ENCODE data around the gene REL. TPM values are rescaled to one million over a fixed set of nuclear protein-coding genes. Genes with fewer than 3 reads are reported as not detected.

The REL gene
- total and polyA plus RNA-seq, 7 donors, result 1.2 to 14.7 (median 11.0) TPM

GRCh38 chr2:60964651-60965498, 83.5 kb downstream of the REL start:
- intact Hi-C loops (cut with DNase I), result no loop called here
- Histone ChIP-seq H3K4me3 (no peak overlapping the region), H3K4me1 (no peaks in the 10 kb centered on the region), H3K36me3 (no peaks in the 10 kb centered on the region), H3K27ac (no peak overlapping the region), H3K27me3 (no peaks in the 10 kb centered on the region), H3K9me3 (no peaks in the 10 kb centered on the region)
- 75 to 85% methylated on average over 7 of the region's 7 CpGs for WGBS, 2 donors
- TF ChIP-seq POLR2AphosphoS5 (IDR thresholded peaks at IDR 0.05) (no peak), CTCF (IDR thresholded peaks at IDR 0.05) (no peak), POLR2A (IDR thresholded peaks at IDR 0.05) (no peak), EP300 (IDR thresholded peaks at IDR 0.05) (no peak)
- DNase-seq, result no peak

- TF ChIP-seq POLR2AphosphoS5 (IDR thresholded peaks at IDR 0.05), result no peak
- no peak for TF ChIP-seq POLR2A (IDR thresholded peaks at IDR 0.05)
- no peak for TF ChIP-seq CTCF (IDR thresholded peaks at IDR 0.05)
- TF ChIP-seq EP300 (IDR thresholded peaks at IDR 0.05), result no peak
- H3K36me3 ChIP-seq, result no peaks in the 10 kb centered on the region
- no peaks in the 10 kb centered on the region for H3K4me1 ChIP-seq
- no peak overlapping the region for H3K27ac ChIP-seq
- H3K4me3 ChIP-seq, result no peak overlapping the region
- DNase-seq, result no peak
- no peaks in the 10 kb centered on the region for H3K9me3 ChIP-seq
- intact Hi-C loops (cut with DNase I), result no loop called here
- no peaks in the 10 kb centered on the region for H3K27me3 ChIP-seq
These were observed 84.1 kb downstream of the REL start for GRCh38 chr2:60965499-60965785.

- no peak overlapping the region for H3K4me3 ChIP-seq
- H3K36me3 ChIP-seq, result no peaks in the 10 kb centered on the region
- H3K27ac ChIP-seq, result no peak overlapping the region
- no peaks in the 10 kb centered on the region for H3K9me3 ChIP-seq
- no peaks in the 10 kb centered on the region for H3K27me3 ChIP-seq
- WGBS, 2 donors, result 44 to 81% methylated on average over 1 of the region's 1 CpG
- intact Hi-C loops (cut with DNase I), result no loop called here
- TF ChIP-seq EP300 (IDR thresholded peaks at IDR 0.05) (no peak), POLR2AphosphoS5 (IDR thresholded peaks at IDR 0.05) (no peak), CTCF (IDR thresholded peaks at IDR 0.05) (no peak), POLR2A (IDR thresholded peaks at IDR 0.05) (no peak)
- no peaks in the 10 kb centered on the region for H3K4me1 ChIP-seq
- no peak for DNase-seq
These were observed 85.4 kb downstream of the REL start for GRCh38 chr2:60966507-60967405.

- no peak for TF ChIP-seq POLR2AphosphoS5 (IDR thresholded peaks at IDR 0.05)
- no peak for TF ChIP-seq CTCF (IDR thresholded peaks at IDR 0.05)
- TF ChIP-seq EP300 (IDR thresholded peaks at IDR 0.05), result no peak
- TF ChIP-seq POLR2A (IDR thresholded peaks at IDR 0.05), result no peak
- no peak for DNase-seq
- no peak overlapping the region for H3K27ac ChIP-seq
- no peaks in the 10 kb centered on the region for H3K4me1 ChIP-seq
- H3K27me3 ChIP-seq, result no peaks in the 10 kb centered on the region
- intact Hi-C loops (cut with DNase I), result no loop called here
- 96 to 97% methylated on average over 32 of the region's 32 CpGs for WGBS, 2 donors
- H3K9me3 ChIP-seq, result no peaks in the 10 kb centered on the region
- no peaks in the 10 kb centered on the region for H3K36me3 ChIP-seq
- no peak overlapping the region for H3K4me3 ChIP-seq
These were observed 91.7 kb downstream of the REL start for GRCh38 chr2:60972889-60973656.

Measured in sigmoid colon (tissue), 7 donors.